SIG-M5 (cell line): ENCODE results near the gene PLPPR3.

Experiments used
- DNase-seq: peaks from one replicate; lab custom pipeline; 2025; lab: John Stamatoyannopoulos, UW

Gene PLPPR3

GRCh38 chr19:795691-796581 is 25.8 kb downstream of the PLPPR3 start:
- DNase-seq = no peak

DNA sequence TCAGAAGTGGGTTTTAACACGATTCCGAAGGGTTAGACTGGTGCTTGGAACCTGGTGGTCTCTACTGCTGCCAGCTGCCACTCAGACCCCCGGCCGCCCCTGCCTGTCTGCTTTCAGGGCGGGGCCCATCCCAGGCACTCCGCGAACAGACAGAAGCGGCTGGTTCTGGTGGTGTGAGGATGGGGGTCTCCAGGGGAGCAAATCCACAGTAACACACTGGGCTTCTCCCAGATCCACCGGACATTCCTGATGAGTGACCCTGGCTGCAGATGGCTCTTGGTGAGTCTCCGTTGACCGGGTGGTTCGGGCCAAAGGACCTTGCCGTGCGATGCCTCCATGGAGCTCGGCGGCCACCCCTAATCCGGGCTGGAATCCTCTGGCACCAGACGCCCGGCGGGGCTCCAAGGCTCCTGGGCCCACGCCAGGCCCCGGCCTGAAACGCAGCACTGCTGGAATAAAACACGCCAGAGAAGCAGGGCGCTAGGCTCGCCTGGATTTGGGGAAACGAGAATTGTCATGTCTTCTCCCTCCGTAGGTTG is 26.6 kb downstream of the PLPPR3 start:
- no peak for DNase-seq

DNA sequence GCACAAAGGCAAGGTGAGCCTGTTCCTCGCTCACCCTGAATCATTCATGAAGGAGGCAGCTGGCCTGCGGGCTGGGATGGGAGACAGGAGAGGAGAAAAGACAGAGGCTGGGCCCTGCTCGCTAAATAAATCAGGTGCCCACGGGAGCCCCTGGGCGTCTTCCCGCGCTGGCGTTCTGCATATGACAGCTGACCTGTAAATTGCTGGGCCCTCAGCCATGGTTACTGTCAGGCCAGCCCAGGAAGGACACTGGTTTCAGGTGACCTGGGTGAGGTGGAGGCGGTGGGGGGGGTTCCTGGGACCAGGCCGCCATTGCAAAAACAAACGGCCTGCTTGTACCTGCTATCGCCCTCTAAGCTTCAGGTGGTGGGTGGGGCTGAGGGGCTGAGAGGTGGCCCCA is 27.9 kb downstream of the PLPPR3 start:
- DNase-seq = no peak

- DNase-seq = no peak
These were observed 29.4 kb downstream of the PLPPR3 start for GRCh38 chr19:792306-792885.

DNA sequence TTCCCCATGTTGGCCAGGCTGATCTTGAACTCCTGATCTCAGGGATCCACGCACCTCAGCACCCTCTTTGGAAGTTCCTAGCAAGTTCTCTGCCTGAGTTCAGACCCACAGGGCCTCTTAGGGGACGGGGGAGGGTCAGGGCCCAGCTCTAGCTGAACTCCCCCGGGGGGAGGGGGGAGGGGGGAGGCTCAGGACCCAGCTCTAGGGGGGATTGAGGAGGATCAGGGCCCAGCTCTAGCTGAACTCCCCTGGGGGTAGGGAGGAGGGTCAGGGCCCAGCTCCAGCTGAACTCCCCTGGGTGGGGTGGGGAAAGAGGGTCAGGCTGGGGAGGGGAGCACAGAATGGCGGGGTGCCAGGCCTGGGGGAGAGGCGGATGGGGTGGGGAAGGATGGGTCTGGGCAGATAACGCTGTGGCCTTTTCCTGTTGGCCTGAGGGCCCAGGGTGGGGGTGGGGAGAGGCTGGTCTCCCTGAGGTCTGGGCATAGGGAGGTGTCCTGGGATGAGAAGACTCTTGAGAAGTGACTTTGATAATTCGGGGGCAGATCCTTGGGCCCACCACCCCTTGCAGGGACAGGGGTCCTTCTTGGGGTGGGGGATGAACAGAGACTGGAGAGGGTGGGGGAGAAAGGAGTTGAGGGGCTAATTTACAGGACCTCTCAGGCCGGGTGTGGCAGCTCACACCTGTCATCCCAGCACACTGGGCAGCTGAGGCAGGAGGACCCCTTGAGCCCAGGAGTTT is 30.0 kb downstream of the PLPPR3 start:
- no peak for DNase-seq

DNA sequence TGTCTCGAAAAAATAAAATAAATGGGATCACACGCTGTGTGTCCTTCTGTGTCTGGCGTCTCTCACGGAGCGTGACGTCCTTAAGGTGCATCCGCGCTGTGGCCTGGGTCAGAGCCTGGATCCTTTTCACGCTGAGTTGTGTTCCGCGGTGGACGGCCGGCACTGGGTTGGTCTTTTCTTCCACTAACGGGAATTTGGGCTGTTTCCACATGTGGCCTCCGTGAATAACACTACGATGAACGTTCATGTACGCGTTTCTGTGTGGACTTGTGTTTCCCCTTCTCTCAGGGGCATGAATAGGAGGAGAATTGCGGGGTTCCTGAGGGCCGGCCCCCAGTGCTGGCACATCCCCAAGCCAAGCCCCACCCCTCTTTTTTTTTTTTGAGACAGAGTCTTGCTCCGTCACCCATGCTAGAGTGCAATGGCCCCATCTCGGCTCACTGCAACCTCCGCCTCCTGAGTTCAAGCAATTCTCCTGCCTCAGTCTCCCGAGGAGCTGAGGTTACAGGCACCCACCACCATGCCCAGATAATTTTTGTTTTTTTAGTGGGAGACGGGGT is 30.7 kb downstream of the PLPPR3 start:
- no peak for DNase-seq

DNA sequence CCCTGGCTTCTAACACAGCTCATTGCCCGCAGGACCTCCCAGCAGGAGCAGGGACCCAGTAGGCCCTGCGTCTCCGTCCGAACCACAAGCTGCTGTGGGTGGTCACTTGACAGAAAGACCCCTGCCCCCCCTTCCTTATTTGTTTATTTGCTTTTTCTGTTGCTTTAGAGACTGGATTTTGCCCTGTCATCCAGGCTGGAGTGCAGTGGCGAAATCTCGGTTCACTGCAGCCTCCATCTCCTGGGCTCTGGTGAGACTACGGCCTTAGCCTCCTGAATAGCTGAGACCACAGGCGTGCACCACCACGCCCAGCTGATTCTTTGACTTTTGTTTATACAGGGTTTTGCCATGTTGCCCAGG is 32.1 kb downstream of the PLPPR3 start:
- DNase-seq = no peak

DNA sequence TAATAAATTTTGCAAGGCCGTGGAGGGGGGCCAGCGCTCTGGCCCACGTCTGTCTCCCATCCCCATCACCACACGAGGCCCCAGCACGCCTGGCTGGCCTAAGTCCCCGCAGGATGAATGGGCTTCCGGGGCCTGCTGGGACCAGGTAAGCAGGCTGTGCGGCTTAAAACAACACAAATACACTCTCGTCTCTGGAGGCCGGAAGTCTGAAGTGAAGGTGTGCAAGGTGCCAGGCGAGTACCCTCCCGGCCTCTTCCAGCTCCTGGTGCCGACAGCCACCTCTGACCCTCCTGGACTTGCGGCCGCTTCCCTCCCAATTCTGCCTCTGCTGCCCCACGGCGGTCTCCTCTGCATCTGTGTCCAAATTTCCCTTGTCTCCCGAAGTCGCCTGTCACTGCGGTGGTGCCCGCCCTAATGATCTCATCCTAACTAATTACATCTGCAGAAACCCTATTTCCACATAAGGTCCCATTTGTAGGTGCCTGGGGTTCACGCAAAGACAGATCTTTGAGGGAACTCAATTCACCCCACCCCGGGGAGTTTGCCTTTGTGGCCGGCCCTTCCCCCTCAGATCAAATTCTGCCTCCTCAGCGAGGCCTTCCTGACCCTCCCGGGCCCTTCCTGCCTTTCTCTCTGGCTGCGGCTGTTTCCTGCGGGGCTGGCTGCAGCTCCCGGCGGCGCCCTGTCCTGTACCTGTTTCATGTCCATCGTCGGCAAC is 32.6 kb downstream of the PLPPR3 start:
- no peak for DNase-seq

DNA sequence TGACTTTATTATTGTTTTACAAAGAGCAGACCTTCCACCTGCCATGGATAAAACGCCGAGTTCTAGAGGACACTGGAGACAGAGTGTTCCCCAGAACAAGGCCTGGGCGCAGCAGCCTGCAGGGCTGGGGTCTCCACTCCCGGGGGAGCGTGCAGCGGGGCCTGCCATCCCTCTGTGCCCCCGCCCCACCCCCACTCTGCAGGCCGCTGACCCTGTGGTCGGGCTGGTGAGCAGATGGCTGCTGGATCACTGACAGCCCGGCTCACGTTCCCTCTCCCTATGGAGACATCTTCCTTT is 33.1 kb downstream of the PLPPR3 start:
- DNase-seq = no peak

- no peak for DNase-seq
These were observed 34.2 kb downstream of the PLPPR3 start for GRCh38 chr19:787536-787935.

GRCh38 chr19:784541-784940 is 37.2 kb downstream of the PLPPR3 start:
- DNase-seq = no peak

DNA sequence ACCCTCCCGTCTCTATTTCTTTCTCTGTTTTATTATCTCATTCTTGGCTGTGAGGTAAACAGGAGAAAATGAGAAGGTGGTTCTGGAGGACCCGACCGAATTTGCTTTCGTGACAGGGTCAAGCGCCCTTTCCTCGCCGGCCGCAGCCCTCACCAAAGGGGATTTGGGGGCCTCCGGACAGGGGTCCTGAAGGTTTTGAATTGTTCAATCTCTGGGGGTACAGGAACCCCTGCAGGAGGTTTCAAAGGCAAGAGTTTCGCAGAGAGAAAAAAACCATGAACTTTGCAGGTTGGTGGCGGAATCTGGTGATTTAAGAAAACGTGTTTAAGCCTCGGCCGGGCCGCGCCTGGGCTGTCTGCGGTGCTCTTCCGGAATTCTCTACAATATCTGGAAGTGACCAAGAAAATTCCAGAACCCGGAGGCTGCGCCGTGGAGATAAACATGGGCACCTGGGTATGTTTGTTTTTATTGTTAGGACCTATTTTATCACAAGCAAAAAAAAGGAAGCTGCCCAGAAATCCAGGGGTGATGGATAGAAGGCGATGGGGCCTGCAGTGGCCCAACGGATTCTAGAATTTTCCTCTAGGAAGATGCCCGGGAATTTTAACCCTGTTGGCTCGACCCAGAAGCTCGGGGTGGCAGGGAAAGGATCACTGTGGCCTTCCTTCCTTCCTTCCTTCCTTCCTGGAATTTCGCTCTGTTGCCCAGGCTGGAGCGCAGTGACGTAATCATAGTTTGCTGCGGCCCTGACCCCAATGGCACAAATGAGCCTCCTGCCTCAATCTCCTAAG is 38.7 kb downstream of the PLPPR3 start:
- DNase-seq = no peak

DNA sequence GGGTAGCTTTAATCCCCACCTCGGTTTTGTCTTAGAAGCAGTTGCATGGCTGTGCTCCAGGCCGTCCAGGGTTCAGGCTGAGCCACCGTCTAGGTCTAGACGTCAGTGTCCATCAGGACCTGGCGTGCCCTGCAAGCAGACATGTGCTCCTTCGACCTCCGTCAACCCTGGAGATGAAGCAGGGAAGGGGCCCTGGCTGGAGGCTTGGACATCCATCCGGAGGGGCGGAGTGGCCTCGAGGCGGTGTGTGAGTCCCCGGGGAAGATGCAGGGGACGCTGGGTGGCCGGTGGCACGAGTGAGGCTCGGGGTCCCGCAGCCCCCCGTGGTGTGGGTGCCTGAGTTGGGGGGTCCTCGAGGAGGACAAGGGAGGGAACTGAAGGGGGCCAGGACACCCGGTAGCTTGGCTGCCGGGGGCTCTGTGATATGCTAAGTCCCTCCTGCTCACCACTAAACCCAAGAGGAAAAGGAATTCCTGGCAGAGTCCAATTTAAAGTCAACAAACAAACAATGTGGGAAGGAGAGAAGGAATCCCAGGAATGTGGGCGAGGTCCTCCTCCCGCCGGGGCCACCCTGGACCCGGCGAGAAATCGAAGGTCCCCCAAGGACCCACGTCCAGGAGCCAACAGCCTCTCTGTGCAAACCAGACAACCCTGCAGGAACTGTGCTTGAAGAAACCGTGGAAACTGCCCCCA is 39.4 kb downstream of the PLPPR3 start:
- no peak for DNase-seq

- no peak for DNase-seq
These were observed 40.0 kb downstream of the PLPPR3 start for GRCh38 chr19:781800-782184.

DNA sequence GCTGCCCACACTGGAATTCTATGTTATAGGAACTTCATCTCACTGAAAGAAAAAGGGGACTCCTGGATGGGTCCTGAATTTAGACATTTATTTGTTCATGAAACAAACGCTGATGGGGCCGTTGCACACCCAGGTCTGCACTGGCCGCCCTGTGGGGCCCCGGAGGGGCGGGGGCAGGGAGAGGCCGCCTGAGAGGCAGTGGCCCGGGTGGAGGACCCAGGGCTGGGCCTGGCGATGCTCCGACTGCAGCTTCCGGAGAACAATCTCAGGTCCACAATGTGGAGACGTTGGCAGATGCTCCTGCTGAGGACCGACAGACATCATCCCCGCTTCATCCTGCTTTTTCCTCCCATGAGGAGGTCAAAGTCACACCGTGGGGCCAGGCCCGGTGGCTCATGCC is 40.8 kb downstream of the PLPPR3 start:
- no peak for DNase-seq

GRCh38 chr19:778910-779653 is 42.7 kb downstream of the PLPPR3 start:
- DNase-seq = no peak

- DNase-seq = no peak
These were observed 45.2 kb downstream of the PLPPR3 start for GRCh38 chr19:776549-776948.

- DNase-seq = no peak
These were observed 48.9 kb downstream of the PLPPR3 start for GRCh38 chr19:772730-773436.

GRCh38 chr19:772063-772462 is 49.7 kb downstream of the PLPPR3 start:
- DNase-seq = no peak
